Endothelial cell of umbilical vein (primary cell): ENCODE results near the gene PDSS1. TPM values are rescaled to one million over a fixed set of nuclear protein-coding genes. Genes with fewer than 3 reads are reported as not detected.

Experiments used
- BruUV-seq: library from RNA; stranded (reverse); fragments of 400-500 nt; replicated peaks from 2 replicates; lab custom pipeline; 2021; lab: Mats Ljungman, UMichigan
- CTCF ChIA-PET: fragments of 300-600, 350-600 bp; sonication (Branson Sonifier 250); formaldehyde crosslinking; loops from one replicate; lab custom pipeline; 2021; ENCODE audit warnings: antibody characterized with exemption, inconsistent platforms; lab: Charles Lee
- POLR2A ChIA-PET: fragments of 300-600, 350-600 bp; sonication (Branson Sonifier 250); formaldehyde crosslinking; loops from one replicate; lab custom pipeline; 2021; ENCODE audit warnings: antibody characterized with exemption, inconsistent platforms; lab: Charles Lee
- DNase-seq: peaks from one replicate; pipeline ENCODE4 v3.0.0-alpha.2; 2011; ENCODE audit warnings: low read depth, low spot score
- FAIRE-seq: peaks from 2 replicates; lab custom pipeline; 2011; peaks lifted over from hg19 to GRCh38; lab: Jason Lieb, UNC
- H2AFZ ChIP-seq: 2 replicates; pipeline ENCODE4 v1.6.0; 2012; ENCODE audit warnings: low read depth, low read length, control low read depth, inconsistent platforms
- H3K27ac ChIP-seq: 2 replicates; pipeline ENCODE4 v1.5.1; 2011; ENCODE audit warnings: low read depth, mild to moderate bottlenecking, control low read depth, low read length, moderate library complexity; ENCODE audit not compliant: insufficient read depth
- H3K27me3 ChIP-seq, 2 experiments: 2 replicates each; pipeline versions ENCODE4 v1.6.0 to v1.6.1; 2011; ENCODE audit warnings: low read length in 2 of 2, mixed read lengths in 1 of 2; ENCODE audit not compliant: control insufficient read depth in 2 of 2, insufficient read depth in 2 of 2
- H3K36me3 ChIP-seq, 2 experiments: 2 replicates in 1 of 2; 3 replicates in 1 of 2; pipeline ENCODE4 v1.5.1; 2011; ENCODE audit warnings: low read length in 2 of 2, mild to moderate bottlenecking in 1 of 2, moderate library complexity in 1 of 2; ENCODE audit not compliant: control insufficient read depth in 2 of 2, insufficient read depth in 2 of 2; ENCODE audit errors: extremely low read depth in 1 of 2
- H3K4me1 ChIP-seq: 3 replicates; pipeline ENCODE4 v1.5.1; 2011; ENCODE audit warnings: mild to moderate bottlenecking, low read length; ENCODE audit not compliant: control insufficient read depth, insufficient read depth; ENCODE audit errors: extremely low read depth
- H3K4me2 ChIP-seq: 2 replicates; pipeline ENCODE4 v1.6.1; 2011; ENCODE audit warnings: low read length, control low read depth, mixed read lengths; ENCODE audit not compliant: insufficient read depth
- H3K4me3 ChIP-seq, 3 experiments: fragments of 200-600 bp in 1 of 3; sonication (generic), shearing (Covaris generic) in 1 of 3; replicated peaks in 1 of 3; 2 replicates each; pipeline ENCODE4 v1.5.1; 2011 to 2016; ENCODE audit warnings: control low read depth in 3 of 3, low read length in 3 of 3, mild to moderate bottlenecking in 2 of 3, inconsistent platforms in 1 of 3, low read depth in 1 of 3, moderate library complexity in 1 of 3; ENCODE audit not compliant: insufficient read depth in 1 of 3
- H3K79me2 ChIP-seq: 2 replicates; pipeline ENCODE4 v1.6.0; 2012; ENCODE audit warnings: low read length, inconsistent platforms; ENCODE audit not compliant: control insufficient read depth, insufficient read depth
- H3K9ac ChIP-seq: replicated peaks from 2 replicates; pipeline ENCODE3; 2011; ENCODE audit warnings: low read length, control low read depth; ENCODE audit not compliant: insufficient read depth; ENCODE audit errors: extremely low read depth
- H3K9me1 ChIP-seq: replicated peaks from 3 replicates; pipeline ENCODE4 v1.6.0; 2011; ENCODE audit warnings: mild to moderate bottlenecking, low read length; ENCODE audit not compliant: control insufficient read depth, insufficient read depth; ENCODE audit errors: extremely low read depth
- H3K9me3 ChIP-seq: replicated peaks from 2 replicates; pipeline ENCODE4 v1.5.1; 2012; ENCODE audit warnings: low read length, inconsistent platforms; ENCODE audit not compliant: control insufficient read depth, insufficient read depth
- H4K20me1 ChIP-seq: replicated peaks from 2 replicates; pipeline ENCODE3; 2011; ENCODE audit warnings: mild to moderate bottlenecking, low read length; ENCODE audit not compliant: control insufficient read depth, insufficient read depth; ENCODE audit errors: extremely low read depth
- EZH2 ChIP-seq: IDR thresholded peaks from 2 replicates; pipeline ENCODE4 v1.6.1; 2012; ENCODE audit warnings: borderline replicate concordance, low read depth, mild to moderate bottlenecking, moderate library complexity, low read length, inconsistent platforms; ENCODE audit not compliant: severe bottlenecking
- FOS ChIP-seq: IDR thresholded peaks from 2 replicates; pipeline ENCODE4 v1.6.1; 2011; ENCODE audit warnings: mild to moderate bottlenecking, low read length, moderate library complexity, borderline replicate concordance; ENCODE audit not compliant: insufficient read depth
- GATA2 ChIP-seq: IDR thresholded peaks from 2 replicates; pipeline ENCODE4 v1.7.0; 2011; ENCODE audit warnings: low read depth, mild to moderate bottlenecking, moderate library complexity, mixed read lengths, low read length; ENCODE audit not compliant: insufficient read length, insufficient read depth
- JUN ChIP-seq: IDR thresholded peaks from 2 replicates; pipeline ENCODE4 v1.6.1; 2011; ENCODE audit warnings: borderline replicate concordance, low read depth; ENCODE audit not compliant: insufficient read length, insufficient read depth
- MAX ChIP-seq: IDR thresholded peaks from 2 replicates; pipeline ENCODE4 v1.6.1; 2011; ENCODE audit not compliant: insufficient read depth, insufficient read length
- MYC ChIP-seq: IDR thresholded peaks from one replicate; pipeline ENCODE4 v1.6.1; 2011; ENCODE audit warnings: mild to moderate bottlenecking, low read depth, low read length
- POLR2A ChIP-seq: IDR thresholded peaks from 2 replicates; pipeline ENCODE4 v1.6.1; 2012; ENCODE audit warnings: low read depth, mild to moderate bottlenecking, control low read depth, low read length
- POLR2AphosphoS5 ChIP-seq: IDR thresholded peaks from 2 replicates; pipeline ENCODE4 v1.6.1; 2012; ENCODE audit warnings: low read depth, mild to moderate bottlenecking, control low read depth, low read length, moderate library complexity; ENCODE audit not compliant: insufficient read depth
- dilution Hi-C: fragments of 300-500 bp; cut with MboI; formaldehyde crosslinking; loops from one replicate; pipeline ENCODE4 v1.15.0; 2019; ENCODE audit warnings: low sequenced_read_pairs; ENCODE audit not compliant: extremely low pct_ligation_motif_present
- intact Hi-C: fragments of 100-400 bp; cut with micrococcal nuclease; formaldehyde crosslinking; loops from one replicate; pipeline ENCODE4 v1.10.0; 2022
- polyA plus RNA-seq, 4 experiments: library from polyadenylated mRNA; depleted of rRNA in 3 of 4; stranded (reverse) in 3 of 4; unstranded in 1 of 4; fragments of >200 nt; gene quantifications; 2 replicates each; pipeline versions ENCODE4 v1.2.1 to v1.2.3, GENCODE V29; 2011 to 2012; ENCODE audit warnings: missing spikeins in 1 of 4
- total RNA-seq: library from RNA; stranded (reverse); gene quantifications from 2 replicates; pipeline ENCODE4 v1.2.3, GENCODE V29; 2021
- TF ChIP-seq, protein P1 (sequence below), 2 donors: IDR thresholded peaks; 1 replicate in 1 of 2; 2 replicates in 1 of 2; pipeline ENCODE4 v1.5.1; 2011; ENCODE audit warnings: low read length in 2 of 2, mild to moderate bottlenecking in 2 of 2, moderate library complexity in 2 of 2, control low read depth in 1 of 2, inconsistent platforms in 1 of 2, low read depth in 1 of 2; ENCODE audit not compliant: insufficient read depth in 1 of 2; ENCODE audit errors: extremely low read depth in 1 of 2

Gene PDSS1
- total and polyA plus RNA-seq, 2 donors (not counting 3 experiments of a cell fraction or from before 2014, with no cell fraction given) = 9.1 to 11.3 TPM

DNA sequence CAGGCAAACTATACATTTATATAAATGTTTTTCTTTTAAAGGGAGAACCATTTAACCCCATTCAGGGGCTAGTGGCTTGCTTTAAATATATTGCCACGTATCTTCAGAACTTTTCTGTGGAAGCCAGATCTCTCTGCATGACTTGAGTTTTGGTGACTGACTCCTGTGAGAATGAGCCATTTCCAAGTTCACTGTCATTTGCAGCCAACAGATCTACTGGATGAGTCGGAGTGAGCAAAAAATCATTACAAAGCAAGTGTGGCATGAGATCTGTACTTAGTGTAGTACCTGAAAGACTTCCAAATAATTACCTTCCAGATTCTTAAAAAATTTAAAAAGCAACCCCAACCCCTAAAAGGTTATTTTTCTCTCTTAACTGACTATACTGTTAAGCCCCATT lies 45.6 kb downstream of the PDSS1 start:
- no peak for DNase-seq
- Histone ChIP-seq H3K4me2 (no peak overlapping the region), H3K36me3 (peaks cover 3 to 11% of the 10 kb centered on the region in 2 experiments), H3K4me3 (no peak overlapping the region), H3K27me3 (no peaks in the 10 kb centered on the region), H3K4me1 (no peaks in the 10 kb centered on the region), H3K9ac (no peak overlapping the region), H3K9me1 (no peaks in the 10 kb centered on the region), H4K20me1 (no peaks in the 10 kb centered on the region), H3K79me2 (no peaks in the 10 kb centered on the region), H3K27ac (no peak overlapping the region), H2AFZ (no peak overlapping the region), H3K9me3 (no peaks in the 10 kb centered on the region)
- CTCF ChIA-PET = no interaction called here
- dilution Hi-C loops = no loop called here
- no peak for FAIRE-seq
- no TSS peak for BruUV-seq
- POLR2A ChIA-PET = no interaction called here
- intact Hi-C loops = no loop called here
- TF ChIP-seq JUN = no peak
- no peak for TF ChIP-seq GATA2
- TF ChIP-seq POLR2A = no peak
- no peak for TF ChIP-seq EZH2
- no peak for TF ChIP-seq MYC
- TF ChIP-seq FOS = no peak
- no peak for TF ChIP-seq MAX
- TF ChIP-seq POLR2AphosphoS5 = no peak
- TF ChIP-seq, protein P1, sequence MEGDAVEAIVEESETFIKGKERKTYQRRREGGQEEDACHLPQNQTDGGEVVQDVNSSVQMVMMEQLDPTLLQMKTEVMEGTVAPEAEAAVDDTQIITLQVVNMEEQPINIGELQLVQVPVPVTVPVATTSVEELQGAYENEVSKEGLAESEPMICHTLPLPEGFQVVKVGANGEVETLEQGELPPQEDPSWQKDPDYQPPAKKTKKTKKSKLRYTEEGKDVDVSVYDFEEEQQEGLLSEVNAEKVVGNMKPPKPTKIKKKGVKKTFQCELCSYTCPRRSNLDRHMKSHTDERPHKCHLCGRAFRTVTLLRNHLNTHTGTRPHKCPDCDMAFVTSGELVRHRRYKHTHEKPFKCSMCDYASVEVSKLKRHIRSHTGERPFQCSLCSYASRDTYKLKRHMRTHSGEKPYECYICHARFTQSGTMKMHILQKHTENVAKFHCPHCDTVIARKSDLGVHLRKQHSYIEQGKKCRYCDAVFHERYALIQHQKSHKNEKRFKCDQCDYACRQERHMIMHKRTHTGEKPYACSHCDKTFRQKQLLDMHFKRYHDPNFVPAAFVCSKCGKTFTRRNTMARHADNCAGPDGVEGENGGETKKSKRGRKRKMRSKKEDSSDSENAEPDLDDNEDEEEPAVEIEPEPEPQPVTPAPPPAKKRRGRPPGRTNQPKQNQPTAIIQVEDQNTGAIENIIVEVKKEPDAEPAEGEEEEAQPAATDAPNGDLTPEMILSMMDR (IDR thresholded peaks at IDR 0.05; ENCODE audit: extremely low read depth in 1 of 2, insufficient read depth in 1 of 2, low read depth in 1 of 2, low read length in 2 of 2) = no peak
